ACC112 (cell line): ENCODE measurements around the gene ZNF488.

Experiments
- H2AFZ ChIP-seq: fragments of 200-600 bp; sonication (generic); one replicate; pipeline ENCODE4 v1.6.0; 2017; ENCODE audit warnings: antibody characterized with exemption, low read length; ENCODE audit not compliant: unreplicated experiment
- H3K27ac ChIP-seq: fragments of 200-600 bp; sonication (generic); 2 replicates; pipeline ENCODE4 v1.5.1; 2014; ENCODE audit warnings: low read depth, mild to moderate bottlenecking, antibody characterized with exemption, low read length, moderate library complexity
- H3K27me3 ChIP-seq: fragments of 200-600 bp; sonication (generic); 2 replicates; pipeline ENCODE4 v1.6.1; 2014; ENCODE audit warnings: mild to moderate bottlenecking, antibody characterized with exemption, low read length, moderate library complexity, mixed read lengths; ENCODE audit not compliant: insufficient read depth
- H3K36me3 ChIP-seq: fragments of 200-600 bp; sonication (generic); 2 replicates; pipeline ENCODE4 v1.6.1; 2016; ENCODE audit warnings: mild to moderate bottlenecking, antibody characterized with exemption, low read length, moderate library complexity, mixed read lengths; ENCODE audit not compliant: insufficient read depth
- H3K4me1 ChIP-seq: fragments of 200-600 bp; sonication (generic); one replicate; pipeline ENCODE4 v1.6.1; 2016; ENCODE audit warnings: low read length, mixed read lengths; ENCODE audit not compliant: insufficient read depth, unreplicated experiment, control insufficient read depth
- H3K4me3 ChIP-seq: fragments of 200-600 bp; sonication (generic); 2 replicates; pipeline ENCODE4 v1.5.1; 2014; ENCODE audit warnings: mild to moderate bottlenecking, low read depth, low read length
- H3K79me2 ChIP-seq: fragments of 200-600 bp; sonication (generic); one replicate; pipeline ENCODE4 v1.6.0; 2016; ENCODE audit warnings: low read length; ENCODE audit not compliant: control insufficient read depth, unreplicated experiment, insufficient read depth

ZNF488 gene

GRCh38 chr10:47365431-47366180 lies 18.5 kb downstream of the ZNF488 start:
- peaks cover 3% of the 10 kb centered on the region; the same call in 1 of the 2 replicates for H3K27me3 ChIP-seq
- H3K79me2 ChIP-seq: no peaks in the 10 kb centered on the region
- no peaks in the 10 kb centered on the region for H3K36me3 ChIP-seq
- H3K27ac ChIP-seq: no peak overlapping the region
- no peaks in the 10 kb centered on the region for H3K4me1 ChIP-seq
- H2AFZ ChIP-seq: no peak overlapping the region
- H3K4me3 ChIP-seq: no peak overlapping the region

DNA sequence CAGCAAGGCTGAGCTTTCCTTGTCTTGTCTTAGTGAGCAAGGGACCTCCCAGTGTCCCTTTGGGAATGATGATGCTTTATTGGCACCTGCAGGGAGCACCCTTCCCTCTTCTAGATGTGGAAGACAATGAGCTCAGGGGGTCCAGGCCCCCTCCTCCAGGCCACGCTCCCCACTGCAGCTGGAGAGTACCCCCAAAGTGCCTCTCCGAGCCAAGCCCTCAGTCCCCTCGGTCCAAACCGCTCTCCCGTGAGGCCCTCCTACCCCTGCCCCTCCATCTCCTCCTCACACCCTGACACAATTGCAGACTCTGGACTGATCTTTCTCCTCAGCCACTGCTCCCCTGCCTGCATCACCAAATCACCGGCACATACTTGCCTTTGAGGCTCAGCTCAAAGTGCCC lies 19.2 kb downstream of the ZNF488 start:
- Histone ChIP-seq H3K79me2 (no peaks in the 10 kb centered on the region), H3K27ac (no peak overlapping the region), H3K36me3 (no peaks in the 10 kb centered on the region), H3K27me3 (peaks cover 3% of the 10 kb centered on the region; the same call in 1 of the 2 replicates), H2AFZ (no peak overlapping the region), H3K4me3 (no peak overlapping the region), H3K4me1 (no peaks in the 10 kb centered on the region)

- Histone ChIP-seq H3K4me3 (no peak overlapping the region), H3K4me1 (no peaks in the 10 kb centered on the region), H3K27me3 (peaks cover 3% of the 10 kb centered on the region; the same call in 1 of the 2 replicates), H2AFZ (no peak overlapping the region), H3K79me2 (no peaks in the 10 kb centered on the region), H3K36me3 (no peaks in the 10 kb centered on the region), H3K27ac (no peak overlapping the region)
Measured at GRCh38 chr10:47364366-47364765, 19.7 kb downstream of the ZNF488 start.

DNA sequence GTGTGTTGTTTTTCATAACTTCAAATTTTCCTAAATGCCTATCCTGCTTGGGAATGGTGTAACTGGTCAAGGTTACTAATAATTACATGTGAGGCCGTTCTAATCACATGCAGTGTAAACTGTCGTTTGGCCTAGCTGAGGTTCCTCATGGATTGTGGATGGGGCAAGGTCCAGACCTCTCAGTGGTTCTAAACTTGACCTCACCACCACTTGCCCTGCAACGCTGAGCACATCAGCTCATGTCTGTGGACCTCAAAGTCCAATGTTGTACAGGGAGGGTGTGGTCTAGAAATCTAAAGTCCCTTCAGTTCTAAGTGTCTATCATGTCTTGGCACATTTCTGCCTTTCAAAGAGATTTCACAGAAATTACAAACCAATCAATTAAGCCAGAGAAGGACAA lies 20.3 kb downstream of the ZNF488 start:
- Histone ChIP-seq H3K27ac (no peak overlapping the region), H3K4me1 (no peaks in the 10 kb centered on the region), H2AFZ (no peak overlapping the region), H3K27me3 (peaks cover 3% of the 10 kb centered on the region; the same call in 1 of the 2 replicates), H3K36me3 (no peaks in the 10 kb centered on the region), H3K4me3 (no peak overlapping the region), H3K79me2 (no peaks in the 10 kb centered on the region)

DNA sequence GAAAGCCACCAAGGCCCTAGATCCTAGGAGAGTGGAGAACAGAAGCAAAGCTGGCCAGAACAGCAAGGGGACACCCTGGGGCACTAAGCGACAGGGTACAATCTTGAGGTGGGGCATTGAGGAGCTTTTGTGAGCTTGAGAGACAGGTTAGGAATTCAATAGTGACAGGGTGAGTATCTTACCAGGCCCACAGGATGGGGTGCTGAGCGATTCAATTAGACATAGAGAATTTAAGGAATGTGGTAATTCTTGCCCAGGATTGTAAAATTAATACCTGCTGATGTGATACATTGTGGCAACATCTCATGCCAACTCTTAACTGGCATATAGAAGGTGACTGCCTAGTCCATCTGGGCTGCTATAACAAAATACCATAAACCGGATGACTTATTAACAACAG lies 21.9 kb downstream of the ZNF488 start:
- Histone ChIP-seq H3K4me1 (no peaks in the 10 kb centered on the region), H3K4me3 (no peak overlapping the region), H2AFZ (no peak overlapping the region), H3K27ac (no peak overlapping the region), H3K36me3 (no peaks in the 10 kb centered on the region), H3K27me3 (peaks cover 3% of the 10 kb centered on the region; the same call in 1 of the 2 replicates), H3K79me2 (no peaks in the 10 kb centered on the region)

DNA sequence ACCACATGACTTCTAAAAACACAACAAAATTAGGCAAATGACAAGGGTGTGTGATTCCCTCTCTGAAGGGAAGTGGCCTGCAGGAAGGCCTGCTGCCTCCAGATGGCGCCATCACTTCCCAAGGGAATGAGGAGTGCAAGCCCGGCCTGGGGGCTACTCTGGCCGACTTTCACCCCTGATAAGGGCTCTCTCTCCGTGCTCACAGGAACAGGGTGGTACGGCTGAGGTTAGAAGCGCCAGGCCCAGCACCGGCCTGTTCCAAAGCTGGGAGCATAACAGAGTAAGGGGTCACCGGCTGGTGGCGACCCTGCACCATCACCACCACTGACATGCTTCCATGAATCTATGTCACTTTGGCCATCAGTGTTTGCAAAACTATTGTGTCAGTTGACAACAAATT lies 22.8 kb downstream of the ZNF488 start:
- no peak overlapping the region for H2AFZ ChIP-seq
- H3K27me3 ChIP-seq: peaks cover 3% of the 10 kb centered on the region; the same call in 1 of the 2 replicates
- no peak overlapping the region for H3K27ac ChIP-seq
- no peaks in the 10 kb centered on the region for H3K4me1 ChIP-seq
- no peak overlapping the region for H3K4me3 ChIP-seq
- no peaks in the 10 kb centered on the region for H3K79me2 ChIP-seq
- H3K36me3 ChIP-seq: no peaks in the 10 kb centered on the region

DNA sequence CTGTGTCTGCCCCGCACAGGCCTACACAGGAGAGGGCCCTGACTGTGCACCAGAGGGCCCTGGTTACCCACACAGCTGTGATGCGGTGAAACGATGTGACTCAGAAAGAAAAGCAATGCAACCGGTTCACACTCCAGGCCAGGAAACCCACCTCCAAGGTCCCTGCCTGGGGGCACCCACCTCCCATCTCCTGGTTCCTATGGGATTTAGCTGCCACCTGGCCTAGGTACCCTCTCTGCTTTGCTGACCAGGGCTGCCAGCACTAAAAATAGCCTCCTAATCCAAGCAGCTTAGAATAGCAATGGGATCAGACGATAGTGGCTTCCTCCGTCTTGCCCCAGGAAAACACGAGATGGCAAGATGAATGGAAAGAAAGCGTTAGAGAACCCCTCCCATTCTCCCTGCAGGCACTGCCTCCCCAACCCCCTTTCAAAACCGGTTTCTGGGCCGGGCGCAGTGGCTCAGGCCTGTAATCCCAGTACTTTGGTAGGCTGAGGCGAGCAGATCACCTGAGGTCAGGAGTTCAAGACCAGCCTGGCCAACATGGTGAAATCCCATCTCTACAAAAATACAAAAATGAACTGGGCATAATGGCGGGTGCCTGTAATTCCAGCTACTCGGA lies 23.6 kb downstream of the ZNF488 start:
- Histone ChIP-seq H3K79me2 (no peaks in the 10 kb centered on the region), H3K27me3 (peaks cover 3% of the 10 kb centered on the region; the same call in 1 of the 2 replicates), H2AFZ (no peak overlapping the region), H3K36me3 (no peaks in the 10 kb centered on the region), H3K27ac (no peak overlapping the region), H3K4me1 (no peaks in the 10 kb centered on the region), H3K4me3 (no peak overlapping the region)

- no peaks in the 10 kb centered on the region for H3K27me3 ChIP-seq
- H3K27ac ChIP-seq: no peak overlapping the region
- H3K79me2 ChIP-seq: no peaks in the 10 kb centered on the region
- no peaks in the 10 kb centered on the region for H3K36me3 ChIP-seq
- H2AFZ ChIP-seq: no peak overlapping the region
- no peaks in the 10 kb centered on the region for H3K4me1 ChIP-seq
- no peak overlapping the region for H3K4me3 ChIP-seq
Measured at GRCh38 chr10:47359626-47360418, 24.3 kb downstream of the ZNF488 start.

DNA sequence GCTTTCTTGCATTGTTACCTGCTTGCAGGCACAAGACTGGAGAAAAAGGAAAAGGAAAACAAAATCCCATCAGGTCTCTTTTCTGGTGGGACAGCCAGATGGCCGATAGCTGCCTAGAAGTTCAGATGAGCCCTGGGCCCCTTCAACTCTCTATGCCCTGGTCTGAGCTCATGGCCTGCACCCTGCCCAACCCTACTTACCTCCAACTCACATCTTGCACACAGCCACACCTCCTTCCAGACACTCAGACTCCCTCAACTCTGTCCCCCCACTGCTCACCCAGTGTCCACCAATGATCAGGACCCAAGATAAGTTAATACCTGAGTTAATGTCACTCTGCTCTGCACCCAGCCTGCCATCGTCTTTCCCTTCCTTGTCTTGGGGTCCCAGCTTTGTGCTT lies 25.0 kb downstream of the ZNF488 start:
- no peaks in the 10 kb centered on the region for H3K36me3 ChIP-seq
- H3K4me1 ChIP-seq: no peaks in the 10 kb centered on the region
- H3K27ac ChIP-seq: no peak overlapping the region
- H2AFZ ChIP-seq: no peak overlapping the region
- no peak overlapping the region for H3K4me3 ChIP-seq
- H3K79me2 ChIP-seq: no peaks in the 10 kb centered on the region
- no peaks in the 10 kb centered on the region for H3K27me3 ChIP-seq

- H3K4me3 ChIP-seq: no peak overlapping the region
Measured at GRCh38 chr10:47358457-47358856, 25.6 kb downstream of the ZNF488 start.

More at GRCh38 chr10:47358457-47358856, 25.6 kb downstream of the ZNF488 start:
- Histone ChIP-seq H3K4me1 (no peaks in the 10 kb centered on the region), H3K27ac (no peak overlapping the region), H3K27me3 (no peaks in the 10 kb centered on the region), H3K79me2 (no peaks in the 10 kb centered on the region), H2AFZ (no peak overlapping the region), H3K36me3 (no peaks in the 10 kb centered on the region)
